K562 (cell line): ENCODE measurements around the gene NOTCH1. TPM values are rescaled to one million over a fixed set of nuclear protein-coding genes. Genes with fewer than 3 reads are reported as not detected.
A peak's percentile ranks its signal among the peaks of the same experiment; 100 is the strongest.

Experiments used
- ATAC-seq: fragments of 200-7000 bp; cut with Tn5 transposase; 3 replicates; pipeline ENCODE4 v1.9.1; 2020; ENCODE audit warnings: moderate library complexity
- BruUV-seq: library from RNA; stranded (reverse); fragments of 400-500 nt; replicated peaks from 2 replicates; lab custom pipeline; 2021; lab: Mats Ljungman, UMichigan
- CTCF ChIA-PET: fragments of 300-600 bp; formaldehyde crosslinking; extraction: SDS; loops from one replicate; lab custom pipeline; 2021; ENCODE audit warnings: low intra/inter-chr PET ratio; lab: Yijun Ruan, JAX
- POLR2A ChIA-PET: fragments of 300-600, 350-650 bp; sonication (Branson Sonifier 250); formaldehyde crosslinking; extraction: SDS; loops from one replicate; lab custom pipeline; 2021; ENCODE audit warnings: antibody characterized with exemption, inconsistent platforms; lab: Yijun Ruan, JAX
- DNase-seq, 4 experiments: peaks; one replicate each; pipeline versions ENCODE4 v3.0.0 to v3.0.0-alpha.2; 2011 to 2018; ENCODE audit warnings: low spot score in 3 of 4, mixed read lengths in 3 of 4; ENCODE audit errors: extremely low read depth in 1 of 4
- FAIRE-seq: peaks from 2 replicates; lab custom pipeline; 2011; peaks lifted over from hg19 to GRCh38; lab: Jason Lieb, UNC
- H2AFZ ChIP-seq: 2 replicates; pipeline ENCODE4 v1.6.0; 2011; ENCODE audit warnings: low read depth, low read length, control low read depth, inconsistent platforms
- H3K27ac ChIP-seq: fragments of 200-600 bp; 3 replicates; pipeline ENCODE4 v1.8.0; 2011; ENCODE audit warnings: low read depth, mild to moderate bottlenecking, control low read depth, inconsistent platforms, low read length, moderate library complexity, mixed read lengths; ENCODE audit errors: extremely low read depth
- H3K27me3 ChIP-seq, 2 experiments: fragments of 300-600 bp in 1 of 2; 2 replicates in 1 of 2; 3 replicates in 1 of 2; pipeline versions ENCODE4 v1.6.0 to v1.8.0; 2011; ENCODE audit warnings: inconsistent platforms in 2 of 2, low read length in 2 of 2, mild to moderate bottlenecking in 1 of 2, mixed read lengths in 1 of 2, moderate library complexity in 1 of 2; ENCODE audit not compliant: control insufficient read depth in 2 of 2, insufficient read depth in 2 of 2
- H3K36me3 ChIP-seq: fragments of 300-600 bp; 3 replicates; pipeline ENCODE4 v1.8.0; 2011; ENCODE audit warnings: mild to moderate bottlenecking, low read length, inconsistent platforms; ENCODE audit not compliant: control insufficient read depth, insufficient read depth
- H3K4me1 ChIP-seq, 2 experiments: fragments of 200-600 bp in 1 of 2; replicated peaks in 1 of 2; 2 replicates in 1 of 2; 3 replicates in 1 of 2; pipeline versions ENCODE4 v1.5.1 to v1.8.0; 2011; ENCODE audit warnings: inconsistent platforms in 2 of 2, low read length in 2 of 2, mild to moderate bottlenecking in 1 of 2, mixed read lengths in 1 of 2, moderate library complexity in 1 of 2; ENCODE audit not compliant: control insufficient read depth in 2 of 2, insufficient read depth in 2 of 2
- H3K4me2 ChIP-seq: 2 replicates; pipeline ENCODE4 v1.6.1; 2011; ENCODE audit warnings: low read length, control low read depth, inconsistent platforms, mixed read lengths; ENCODE audit not compliant: insufficient read depth
- H3K4me3 ChIP-seq: fragments of 200-600 bp; sonication (generic), shearing (Covaris generic); 2 replicates; pipeline ENCODE4 v1.5.1; 2016; ENCODE audit warnings: control low read depth, inconsistent platforms
- H3K79me2 ChIP-seq: fragments of 200-600 bp; 3 replicates; pipeline ENCODE4 v1.8.0; 2011; ENCODE audit warnings: low read length, inconsistent platforms; ENCODE audit not compliant: control insufficient read depth, insufficient read depth
- H3K9ac ChIP-seq, 2 experiments: 2 replicates each; pipeline versions ENCODE4 v1.6.0 to v1.6.1; 2011; ENCODE audit warnings: low read depth in 2 of 2, low read length in 2 of 2, control low read depth in 1 of 2, inconsistent platforms in 1 of 2, mild to moderate bottlenecking in 1 of 2, mixed read lengths in 1 of 2; ENCODE audit not compliant: insufficient read depth in 1 of 2
- H3K9me1 ChIP-seq: one replicate; pipeline ENCODE4 v1.6.0; 2011; ENCODE audit warnings: inconsistent platforms, mild to moderate bottlenecking, low read length, moderate library complexity; ENCODE audit not compliant: control insufficient read depth, insufficient read depth
- H3K9me3 ChIP-seq: replicated peaks from 2 replicates; pipeline ENCODE4 v1.5.1; 2011; ENCODE audit warnings: low read depth, low read length, inconsistent platforms; ENCODE audit not compliant: control insufficient read depth, insufficient read depth
- H4K20me1 ChIP-seq: replicated peaks from 2 replicates; pipeline ENCODE4 v1.6.1; 2011; ENCODE audit warnings: low read length, inconsistent platforms, mixed read lengths; ENCODE audit not compliant: control insufficient read depth, insufficient read depth
- L3MBTL2 ChIP-seq: fragments of 450-650 bp; IDR thresholded peaks from 2 replicates; pipeline ENCODE4 v1.6.1; 2016; ENCODE audit warnings: mild to moderate bottlenecking, moderate library complexity
- WGBS: fragments of 100-300 bp; shearing (Covaris generic); methylation state at CpG from one replicate; pipeline ENCODE4 v1.1.6; 2016; ENCODE audit warnings: low coverage, mixed read lengths; ENCODE audit not compliant: insufficient coverage; ENCODE audit errors: missing lambda C conversion rate; 5-methylcytosine and 5-hydroxymethylcytosine counted together
- in situ Hi-C: fragments of 300-500 bp; cut with MboI; formaldehyde crosslinking; loops from 4 replicates; pipeline ENCODE4 v1.15.0; 2018; ENCODE audit warnings: inconsistent platforms, mixed read lengths
- intact Hi-C: fragments of 100-400 bp; cut with micrococcal nuclease; formaldehyde crosslinking; loops from 2 replicates; pipeline ENCODE4 v1.14.2; 2022
- polyA plus RNA-seq, 8 experiments: library from polyadenylated mRNA; depleted of rRNA in 4 of 8; stranded (reverse) in 5 of 8; unstranded in 3 of 8; fragments of >200 nt; fragmentation: Nextera tagmentation in 2 of 8; fragmentation: Illumina TruSeq in 1 of 8; extraction: Ambion mirVana in 2 of 8; extraction: Trizol in 1 of 8; gene quantifications; 2 replicates each; pipeline versions ENCODE4 v1.2.1 to v1.2.3, GENCODE V29; 2011 to 2014; ENCODE audit warnings: inconsistent platforms in 1 of 8, missing spikeins in 1 of 8
- total RNA-seq, 7 experiments: library from RNA; depleted of rRNA in 6 of 7; stranded (reverse); fragments of >200 nt in 6 of 7; fragmentation: Illumina TruSeq in 2 of 7; extraction: Trizol in 2 of 7; gene quantifications; 2 replicates each; pipeline versions ENCODE4 v1.2.1 to v1.2.3, GENCODE V29; 2011 to 2021; ENCODE audit warnings: low replicate concordance in 1 of 7
- TF ChIP-seq, protein P1 (sequence below): sonication (generic); formaldehyde crosslinking; IDR thresholded peaks from 2 replicates; pipeline ENCODE4 v1.9.0; 2022; ENCODE audit warnings: mild to moderate bottlenecking, missing genetic modification reagents
- TF ChIP-seq, protein P2 (sequence below), 2 experiments: IDR thresholded peaks; 2 replicates each; pipeline ENCODE4 v1.6.1; 2011; ENCODE audit warnings: borderline replicate concordance in 1 of 2, control low read depth in 1 of 2, low read depth in 1 of 2, low read length in 1 of 2, mild to moderate bottlenecking in 1 of 2, mixed read lengths in 1 of 2, moderate library complexity in 1 of 2; ENCODE audit not compliant: insufficient read depth in 1 of 2, insufficient read length in 1 of 2, poor library complexity in 1 of 2, severe bottlenecking in 1 of 2; ENCODE audit errors: extremely low read depth in 1 of 2

NOTCH1 gene
- total and polyA plus RNA-seq, 9 of the 15 experiments (the other 6 are each of a cell fraction or from before 2014, with no cell fraction given): 0.03 to 31.4 (median 2.3) TPM

GRCh38 chr9:136572828-136573625 lies 27.2 kb upstream of the NOTCH1 start:
- H3K9me3 ChIP-seq: no peaks in the 10 kb centered on the region
- H3K4me1 ChIP-seq: peaks cover 9 to 65% of the 10 kb centered on the region in 2 experiments; a peak in 4 of 5 replicates
- 30% methylated on average over 33 of the region's 34 CpGs for WGBS
- CTCF ChIA-PET: no interaction called here
- H3K4me2 ChIP-seq: no peak overlapping the region; the same call in 1 of the 2 replicates
- peak overlapping the region in 1 of 2 experiments; percentile 22; a peak in 1 of 4 replicates for H3K9ac ChIP-seq
- peak overlapping the region; percentile 66; the same call in 1 of the 2 replicates for H2AFZ ChIP-seq
- intact Hi-C loops (no loop called here), in situ Hi-C loops (no loop called here)
- no peaks in the 10 kb centered on the region for H3K79me2 ChIP-seq
- no peak overlapping the region for H3K27ac ChIP-seq
- BruUV-seq: no TSS peak
- no peaks in the 10 kb centered on the region for H3K9me1 ChIP-seq
- no peaks in the 10 kb centered on the region for H3K27me3 ChIP-seq
- DNase-seq (no peak), ATAC-seq (no peak; the same call in none of the 3 replicates), FAIRE-seq (peak; percentile 35)
- H3K4me3 ChIP-seq: no peak overlapping the region
- POLR2A ChIA-PET: interaction anchor here (0.6 to 3.1 kb wide), 4 partner anchors 9 to 58 kb away, joined by 3 to 15 read pairs (median 3); no protein-coding TSS in a partner anchor
- peak; percentile 51; the same call in 1 of the 2 replicates for TF ChIP-seq L3MBTL2
- TF ChIP-seq, protein P1, sequence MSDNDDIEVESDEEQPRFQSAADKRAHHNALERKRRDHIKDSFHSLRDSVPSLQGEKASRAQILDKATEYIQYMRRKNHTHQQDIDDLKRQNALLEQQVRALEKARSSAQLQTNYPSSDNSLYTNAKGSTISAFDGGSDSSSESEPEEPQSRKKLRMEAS (CRISPR knock-in tag): 0 out of 2 replicates have a peak, but pooled peaks have one; percentile 31
- TF ChIP-seq, protein P2, sequence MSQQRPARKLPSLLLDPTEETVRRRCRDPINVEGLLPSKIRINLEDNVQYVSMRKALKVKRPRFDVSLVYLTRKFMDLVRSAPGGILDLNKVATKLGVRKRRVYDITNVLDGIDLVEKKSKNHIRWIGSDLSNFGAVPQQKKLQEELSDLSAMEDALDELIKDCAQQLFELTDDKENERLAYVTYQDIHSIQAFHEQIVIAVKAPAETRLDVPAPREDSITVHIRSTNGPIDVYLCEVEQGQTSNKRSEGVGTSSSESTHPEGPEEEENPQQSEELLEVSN (IDR thresholded peaks at IDR 0.05; ENCODE audit: borderline replicate concordance in 1 of 2, extremely low read depth in 1 of 2, insufficient read depth in 1 of 2, insufficient read length in 1 of 2, low read depth in 1 of 2, low read length in 1 of 2, poor library complexity in 1 of 2, severe bottlenecking in 1 of 2): no peak
- H3K36me3 ChIP-seq: no peaks in the 10 kb centered on the region
- H4K20me1 ChIP-seq: no peaks in the 10 kb centered on the region
